NCI-H2107 treated with DMSO at 0.1 percent for 48 hours (cell line): ENCODE measurements around the gene ITPKA.

Experiments
- DNase-seq: peaks from one replicate; lab custom pipeline; 2025; ENCODE audit not compliant: unreplicated experiment; lab: John Stamatoyannopoulos, UW

ITPKA gene

DNA sequence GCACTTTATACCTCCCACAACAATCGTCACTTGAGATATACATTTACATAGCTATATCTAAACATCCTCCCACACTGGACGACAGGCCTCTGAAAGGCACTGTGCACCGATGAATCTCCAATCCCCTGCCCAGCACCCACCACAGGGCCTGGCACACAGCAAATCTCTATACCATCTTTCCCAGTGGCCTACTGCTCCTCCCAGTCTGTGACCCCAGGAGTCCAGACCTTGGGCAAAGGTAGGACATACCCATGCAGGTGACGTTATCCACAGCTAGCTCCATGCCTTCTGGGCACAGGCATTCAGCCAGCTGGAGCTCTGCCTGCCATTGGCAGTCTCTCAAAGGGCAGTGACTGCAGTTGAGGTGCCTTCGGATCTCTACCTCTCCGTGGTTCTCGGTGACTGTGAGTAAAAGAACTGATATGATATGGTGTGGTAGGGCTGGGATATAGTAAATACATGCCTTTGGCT lies 14.2 kb downstream of the ITPKA start:
- no peak for DNase-seq

DNA sequence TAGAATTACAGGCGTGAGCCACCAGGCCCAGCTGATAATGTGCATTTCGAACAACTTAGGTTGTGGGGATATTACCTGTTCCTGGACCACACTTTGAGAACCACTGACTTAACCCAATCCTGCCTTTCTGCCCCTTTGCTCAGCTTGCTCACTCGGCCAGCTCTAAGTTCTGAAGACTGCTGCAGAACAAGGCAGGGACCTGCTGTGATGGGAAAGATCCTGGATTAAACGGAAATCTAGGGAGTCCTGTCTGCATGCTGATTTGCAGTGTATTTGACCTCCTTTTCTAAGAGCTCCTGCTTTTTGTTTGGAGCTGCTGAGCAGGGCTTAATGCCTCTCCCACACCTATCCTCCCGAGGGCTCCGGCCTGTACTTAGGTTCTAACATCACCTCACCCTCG lies 17.1 kb downstream of the ITPKA start:
- no peak for DNase-seq

DNA sequence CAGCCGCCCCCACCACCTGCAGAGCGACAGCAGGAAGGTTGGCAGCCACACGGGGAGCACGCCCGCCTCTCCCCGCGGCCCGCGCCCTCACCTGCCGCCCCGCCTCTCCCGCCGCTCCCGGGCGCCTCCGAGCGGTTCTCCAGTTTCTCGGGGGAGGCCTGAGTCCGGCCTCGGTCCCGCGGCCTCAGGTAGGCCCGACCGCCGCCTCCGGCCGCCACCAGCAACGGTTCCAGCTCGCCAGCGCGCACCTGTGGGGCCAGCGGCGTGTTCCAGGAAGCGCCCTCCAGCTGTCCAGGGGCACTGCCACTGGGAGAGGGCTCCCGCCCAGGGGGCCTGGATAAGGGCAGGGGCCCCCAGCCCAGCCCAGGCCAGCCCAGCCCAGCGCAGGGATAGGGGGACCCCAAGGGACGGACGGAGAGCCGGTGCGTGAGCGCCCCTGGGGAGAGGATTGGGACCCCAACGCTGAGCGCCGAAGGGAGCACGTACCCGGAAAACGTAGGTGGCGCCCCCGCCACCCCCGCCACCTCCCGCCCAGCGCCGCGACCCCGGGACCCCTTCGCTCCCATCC lies 17.7 kb downstream of the ITPKA start:
- no peak for DNase-seq

DNA sequence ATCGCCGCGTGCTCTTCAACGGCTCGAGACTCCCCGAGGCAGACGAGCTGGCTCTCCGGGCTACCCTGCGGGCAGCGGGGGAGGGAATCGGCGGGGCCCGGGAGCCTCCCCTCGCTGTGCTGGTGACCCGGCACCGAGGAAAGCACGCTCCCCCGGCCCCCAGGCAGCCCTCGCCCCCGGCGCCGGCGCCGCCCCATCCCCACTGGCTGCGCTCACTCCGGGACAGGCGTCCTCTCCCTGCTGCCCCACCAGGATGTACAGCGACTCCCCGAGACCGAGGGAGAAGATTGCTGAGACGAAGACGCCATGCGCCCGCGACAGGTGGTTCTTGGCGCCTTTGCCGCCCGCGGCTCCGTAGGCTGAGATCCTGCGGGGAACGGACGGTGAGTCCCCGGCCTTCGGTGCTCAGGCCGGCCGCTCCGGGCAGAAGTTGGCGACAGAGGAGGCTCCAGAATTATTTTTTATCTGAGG lies 18.3 kb downstream of the ITPKA start:
- DNase-seq, result no peak

DNA sequence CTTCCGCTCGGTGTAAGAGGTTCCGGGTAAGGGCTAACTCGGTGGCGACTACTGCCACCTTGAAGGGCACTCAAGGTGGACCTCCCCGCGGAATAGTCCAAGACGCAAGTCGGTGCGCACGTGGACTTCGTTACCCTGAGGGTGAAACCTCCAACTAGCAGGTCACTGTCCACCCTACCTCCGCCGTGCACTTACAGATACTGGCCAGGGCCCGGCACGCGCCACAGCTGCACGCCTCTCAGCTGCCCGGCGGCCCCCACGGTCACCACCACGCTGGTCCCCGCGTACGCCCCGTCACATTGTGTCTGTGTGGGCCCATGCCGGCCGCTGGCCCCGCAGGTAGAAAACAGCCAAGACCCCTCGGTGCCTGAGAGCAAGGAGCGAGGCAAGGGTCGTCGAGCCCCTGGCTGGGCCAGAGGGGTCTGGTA lies 18.9 kb downstream of the ITPKA start:
- DNase-seq, result no peak

DNA sequence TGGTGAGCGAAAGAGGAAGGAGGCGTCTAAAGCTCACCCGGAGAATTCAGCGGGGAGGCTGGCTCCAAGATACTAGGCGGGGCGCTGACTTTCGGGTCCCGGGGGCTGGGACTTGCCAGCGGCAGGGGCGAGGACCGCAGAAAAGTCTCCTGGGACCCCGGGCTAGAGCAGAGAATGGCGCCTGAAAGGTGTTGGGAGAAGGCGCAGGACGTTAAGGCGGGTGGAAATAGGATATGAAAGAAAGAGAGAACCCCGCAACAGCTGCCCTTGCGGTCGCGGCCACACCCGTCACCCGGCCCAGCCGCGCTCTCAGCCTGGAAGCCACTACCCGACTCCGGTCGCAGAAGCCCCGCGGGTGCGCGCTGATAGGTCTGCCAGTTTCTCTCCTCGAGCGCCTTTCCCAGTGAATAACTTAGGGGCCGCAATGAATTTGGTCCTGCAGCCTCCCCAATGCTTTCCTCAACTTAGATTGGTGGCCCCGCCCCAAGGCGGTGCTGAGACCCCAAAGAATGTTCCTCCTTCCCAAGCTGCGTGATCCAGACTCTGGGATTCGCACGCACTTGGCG lies 19.3 kb downstream of the ITPKA start:
- DNase-seq, result no peak

DNA sequence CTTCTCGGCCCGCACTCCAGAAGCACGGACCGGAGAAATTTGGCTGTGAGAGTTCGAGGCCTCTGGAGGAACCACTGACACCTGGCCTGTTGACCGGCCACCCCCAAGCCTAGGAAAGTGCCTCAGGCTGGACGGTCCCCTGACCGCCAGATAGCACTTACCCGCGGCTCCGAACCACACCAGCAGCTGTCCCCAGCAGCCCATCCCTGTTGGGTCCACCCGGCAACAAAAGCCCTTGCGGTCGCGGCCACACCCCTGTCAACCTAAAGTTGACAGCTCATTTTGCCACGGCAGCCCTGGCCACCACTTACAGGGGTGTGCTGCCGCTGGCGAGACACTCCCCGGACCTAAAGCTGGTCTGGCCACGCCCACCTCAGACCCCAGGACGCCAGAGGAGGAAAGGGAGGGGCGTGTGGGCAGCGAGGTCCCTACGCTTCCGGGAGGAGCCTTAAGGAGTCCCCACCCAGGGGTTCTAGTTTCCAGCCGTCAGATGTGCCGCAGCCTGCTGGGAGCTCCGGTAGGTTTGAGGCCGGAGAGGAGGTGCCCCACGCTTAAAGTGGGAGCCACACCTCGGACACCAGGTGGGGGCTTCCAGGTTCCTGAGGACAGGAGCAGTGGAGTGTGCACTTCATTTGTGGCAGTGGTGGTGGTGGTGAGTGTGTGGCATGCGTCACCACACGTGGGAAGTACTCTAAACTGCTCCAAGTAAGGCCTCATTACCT lies 20.0 kb downstream of the ITPKA start, which contains the start of gene LTK:
Gene LTK, minus strand, starts transcription at position 322 of the 722 bp plus-strand sequence. Its CDS starts 118 bp downstream, at position 204.
- DNase-seq, result no peak

DNA sequence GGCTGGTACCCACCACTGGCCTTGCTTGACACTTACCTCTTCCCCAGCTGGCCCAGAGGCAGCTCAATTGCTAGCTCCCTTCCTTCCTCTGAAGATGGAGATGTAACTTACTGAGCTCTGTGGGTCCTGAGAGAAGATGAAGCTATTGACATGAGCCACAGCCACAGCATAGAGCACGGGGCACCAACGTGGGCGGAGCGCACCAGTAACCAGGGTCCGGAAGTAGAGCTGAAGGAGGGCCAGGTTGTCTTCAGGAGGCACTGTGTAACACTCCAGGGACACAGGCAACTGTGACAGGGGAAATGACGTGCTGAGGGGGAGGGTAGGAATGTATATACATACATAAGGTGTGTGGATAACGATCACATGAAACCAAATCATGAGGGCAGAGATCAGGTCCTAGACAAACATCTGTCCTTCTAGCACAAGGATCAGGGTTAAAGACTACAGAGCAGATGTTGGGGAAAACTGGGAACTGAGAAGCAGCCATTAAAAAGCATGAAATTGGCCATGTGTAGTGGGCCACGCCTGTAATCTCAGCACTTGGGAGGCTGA lies 24.3 kb downstream of the ITPKA start:
- no peak for DNase-seq

DNA sequence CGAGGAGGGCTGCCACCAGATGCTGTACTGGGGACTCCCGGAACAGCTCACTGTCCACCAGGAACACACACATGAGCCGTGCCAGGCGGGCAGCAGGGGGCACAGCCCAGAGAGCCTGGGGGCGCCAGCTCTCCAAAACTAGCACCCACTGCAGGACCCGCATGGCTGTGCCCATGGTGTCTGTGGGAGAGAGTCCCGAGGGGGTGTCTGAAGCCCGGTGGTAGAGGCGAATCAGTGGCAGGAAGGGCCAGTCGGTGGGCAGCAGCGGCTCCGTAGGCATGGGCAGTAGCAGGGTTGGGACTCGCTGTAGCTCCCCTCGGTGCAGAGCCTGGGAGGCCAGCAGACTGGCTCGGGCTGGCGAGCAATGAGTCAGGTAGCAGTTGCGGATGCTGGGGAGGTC lies 27.0 kb downstream of the ITPKA start:
- no peak for DNase-seq

DNA sequence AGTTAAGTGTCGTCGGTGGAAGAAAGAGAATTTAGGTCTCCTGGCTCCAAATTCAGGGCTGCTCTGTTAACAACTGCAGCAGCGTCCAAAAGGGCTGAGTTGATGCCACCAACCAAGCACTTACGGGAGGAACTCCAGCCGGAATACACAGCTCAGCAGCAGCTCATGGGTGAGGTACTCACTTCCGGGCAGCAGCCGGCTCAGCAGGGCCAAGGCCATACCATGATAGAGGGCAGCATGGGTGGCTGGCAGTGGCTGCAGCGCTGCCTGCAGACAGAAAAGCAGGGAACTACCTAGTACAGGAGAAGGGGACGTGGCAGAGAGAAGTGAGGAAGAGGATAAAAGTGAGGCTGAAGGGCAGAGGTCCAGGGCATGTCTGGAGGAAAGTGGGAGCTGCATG lies 27.9 kb downstream of the ITPKA start:
- DNase-seq, result no peak

DNA sequence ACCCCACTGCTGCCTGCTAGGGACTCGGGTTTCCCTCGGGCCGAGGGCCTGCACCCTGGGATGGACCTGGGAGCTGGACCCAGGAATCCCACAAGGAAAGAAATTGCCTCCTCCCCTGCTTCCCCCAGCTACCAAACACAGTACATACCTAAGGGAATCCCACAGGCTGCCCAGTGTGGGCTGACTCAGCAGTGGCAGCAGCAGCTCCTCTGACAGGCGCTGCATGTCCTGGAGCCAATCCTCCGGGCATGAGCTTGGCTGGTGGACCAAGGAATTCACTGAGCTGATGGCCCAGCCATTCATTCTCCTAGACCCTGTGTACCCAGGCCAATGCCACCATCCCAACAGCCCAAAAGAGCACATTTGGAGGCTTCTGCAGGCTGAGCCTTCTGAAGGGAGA lies 29.4 kb downstream of the ITPKA start:
- no peak for DNase-seq

DNA sequence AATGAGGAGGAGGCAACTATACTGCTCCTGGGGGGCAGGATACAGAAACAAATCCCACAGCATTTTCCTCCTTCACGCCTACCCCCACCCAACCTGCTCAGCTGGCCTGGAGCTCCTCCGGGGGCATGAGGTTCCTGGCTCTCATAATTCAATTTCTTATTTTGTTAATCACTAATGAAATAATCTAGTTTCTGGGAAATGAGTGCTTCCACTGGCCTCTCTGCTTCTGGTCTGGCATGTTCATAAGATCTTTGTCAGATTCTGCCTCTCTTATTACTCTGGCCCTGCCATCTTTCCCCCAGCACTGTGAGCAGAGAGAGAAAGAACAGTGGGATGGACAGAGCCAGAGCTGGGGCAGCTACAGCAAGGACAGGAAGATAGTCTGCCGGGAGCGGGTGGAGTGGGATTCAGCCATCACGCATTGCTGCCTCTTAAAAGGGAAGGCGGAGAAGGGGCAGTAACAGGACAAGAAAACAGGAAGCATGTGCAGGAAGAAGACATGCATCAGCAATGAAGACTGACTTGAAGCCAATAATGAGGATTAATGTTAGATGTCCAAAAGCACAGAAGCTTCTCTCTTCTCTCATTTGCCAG lies 36.8 kb downstream of the ITPKA start:
- DNase-seq, result no peak

DNA sequence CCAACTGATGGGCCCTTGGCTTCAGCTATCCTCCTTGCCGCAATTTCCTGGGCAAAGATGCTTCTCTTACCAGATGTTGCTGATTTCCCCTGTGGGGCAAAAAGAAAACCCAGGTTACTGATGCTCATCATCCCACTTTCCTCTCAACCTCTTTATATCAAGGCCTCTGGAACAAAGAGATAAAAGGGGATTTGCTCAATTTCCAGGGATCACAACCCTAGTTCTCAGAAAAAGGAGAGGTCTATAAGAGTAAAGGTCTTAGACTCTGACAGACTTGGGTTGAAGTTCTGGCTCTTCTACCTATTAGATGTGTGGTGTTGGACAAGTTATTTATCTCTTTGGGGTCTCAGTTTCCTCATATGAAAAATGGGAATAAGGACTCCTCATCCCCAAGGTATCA lies 41.9 kb downstream of the ITPKA start:
- DNase-seq, result no peak

DNA sequence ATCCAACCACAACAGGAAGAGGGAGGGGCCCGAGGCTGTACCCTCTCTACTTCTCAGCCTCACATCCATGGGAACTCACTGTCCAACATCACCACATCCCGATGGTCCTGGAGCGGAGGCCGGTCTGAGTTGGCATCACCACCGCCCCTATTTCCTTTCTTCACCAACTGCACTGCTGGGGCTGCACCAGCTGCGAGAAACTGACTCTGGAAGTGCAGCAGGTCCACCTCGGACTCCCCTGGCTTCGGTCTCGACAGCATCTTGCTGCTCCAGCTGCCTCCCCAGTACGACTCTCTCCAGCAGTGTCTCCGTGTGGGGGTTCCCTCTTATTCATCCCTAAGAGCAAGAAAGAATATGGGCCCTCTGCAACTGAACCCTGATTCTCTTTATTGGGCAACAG lies 43.2 kb downstream of the ITPKA start:
- DNase-seq, result no peak

DNA sequence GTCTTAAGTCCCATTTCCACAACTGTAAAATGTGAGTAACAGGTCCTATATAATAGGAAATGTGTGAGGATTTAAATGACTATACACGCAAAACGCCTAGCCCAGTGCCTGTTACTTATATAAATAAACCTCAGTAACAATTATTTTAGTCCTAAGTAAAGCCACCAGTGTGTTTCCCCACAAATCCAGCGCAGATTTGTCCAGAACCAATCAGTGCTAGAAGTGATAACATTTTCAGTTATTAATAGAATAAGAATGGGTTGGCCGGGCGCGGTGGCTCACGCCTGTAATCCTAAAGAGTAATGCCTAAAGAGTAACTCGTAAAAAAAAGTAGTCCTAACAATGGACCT lies 49.8 kb downstream of the ITPKA start:
- no peak for DNase-seq

DNA sequence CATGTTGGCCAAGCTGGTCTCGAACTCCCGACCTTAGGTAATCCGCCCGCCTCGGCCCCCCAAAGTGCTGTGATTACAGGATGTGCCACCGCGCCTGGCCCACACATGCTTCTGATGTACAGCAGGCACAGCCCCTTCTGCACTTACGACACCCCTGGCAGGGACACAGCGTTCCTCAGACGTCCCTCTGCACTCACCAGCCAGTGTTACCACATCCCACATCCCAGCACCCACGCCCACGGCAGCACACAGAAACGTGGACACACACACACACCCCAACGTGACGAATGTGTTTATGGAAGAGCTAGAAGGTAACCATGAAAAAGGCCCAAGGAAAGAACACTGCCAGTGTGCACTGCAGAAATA lies 51.0 kb downstream of the ITPKA start:
- no peak for DNase-seq

DNA sequence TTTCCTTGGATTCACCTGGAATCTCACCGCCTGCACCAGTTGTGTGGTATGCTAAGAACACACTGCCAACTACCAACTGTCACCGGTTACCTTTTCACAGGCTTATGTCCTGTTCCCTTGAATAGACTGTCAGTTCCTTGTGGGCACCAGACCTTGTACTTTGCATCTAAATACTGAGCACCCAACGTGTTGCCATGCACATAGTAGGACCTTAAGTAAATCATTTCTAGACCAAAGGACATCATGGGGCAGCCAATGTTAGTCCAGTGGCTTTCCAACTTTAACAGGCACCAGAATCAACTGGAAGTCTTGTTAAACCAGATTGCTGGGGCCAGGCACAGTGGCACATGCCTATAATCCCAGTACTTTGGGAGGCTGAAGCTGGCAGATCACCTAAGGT lies 51.5 kb downstream of the ITPKA start:
- no peak for DNase-seq

DNA sequence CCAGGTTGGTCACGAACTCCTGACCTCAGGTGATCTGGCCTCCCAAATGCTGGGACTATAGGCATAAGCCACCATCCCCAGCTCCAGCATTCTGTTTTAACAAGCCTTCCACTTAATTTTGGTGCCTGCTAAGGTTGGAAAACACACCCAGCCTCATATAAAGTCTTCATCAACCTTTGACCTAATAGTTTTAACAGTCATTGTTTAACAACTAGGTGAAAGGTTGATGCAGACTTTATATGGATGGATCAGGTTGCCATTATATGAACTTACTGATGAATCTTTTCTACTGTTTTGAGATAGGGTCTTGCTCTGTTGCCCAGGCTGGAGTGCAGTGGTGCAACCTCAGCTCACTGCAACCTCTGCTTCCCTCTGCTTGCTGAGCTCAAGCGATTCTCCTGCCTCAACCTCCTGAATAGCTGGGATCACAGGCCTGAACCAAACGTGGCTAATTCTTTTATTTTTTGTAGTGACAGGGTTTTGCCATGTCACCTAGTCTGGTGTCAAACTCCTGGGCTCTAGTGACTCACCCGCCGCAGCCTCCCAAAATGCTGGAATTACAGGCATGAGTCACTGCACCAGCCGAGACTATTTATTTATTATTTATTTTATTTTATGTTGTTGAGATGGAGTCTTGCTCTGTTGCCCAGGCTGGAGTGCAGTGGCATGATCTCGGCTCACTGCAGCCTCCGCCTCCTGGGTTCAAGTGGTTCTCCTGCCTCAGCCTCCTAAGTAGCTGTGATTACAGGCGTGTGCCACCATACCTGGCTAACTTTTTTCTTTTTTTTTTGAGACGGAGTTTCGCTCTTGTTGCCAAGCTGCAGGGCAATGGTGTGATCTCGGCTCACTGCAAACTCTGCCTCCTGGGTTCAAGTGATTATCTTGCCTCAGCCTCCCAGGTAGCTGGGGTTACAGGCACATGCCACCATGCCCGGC lies 53.4 kb downstream of the ITPKA start:
- no peak for DNase-seq

DNA sequence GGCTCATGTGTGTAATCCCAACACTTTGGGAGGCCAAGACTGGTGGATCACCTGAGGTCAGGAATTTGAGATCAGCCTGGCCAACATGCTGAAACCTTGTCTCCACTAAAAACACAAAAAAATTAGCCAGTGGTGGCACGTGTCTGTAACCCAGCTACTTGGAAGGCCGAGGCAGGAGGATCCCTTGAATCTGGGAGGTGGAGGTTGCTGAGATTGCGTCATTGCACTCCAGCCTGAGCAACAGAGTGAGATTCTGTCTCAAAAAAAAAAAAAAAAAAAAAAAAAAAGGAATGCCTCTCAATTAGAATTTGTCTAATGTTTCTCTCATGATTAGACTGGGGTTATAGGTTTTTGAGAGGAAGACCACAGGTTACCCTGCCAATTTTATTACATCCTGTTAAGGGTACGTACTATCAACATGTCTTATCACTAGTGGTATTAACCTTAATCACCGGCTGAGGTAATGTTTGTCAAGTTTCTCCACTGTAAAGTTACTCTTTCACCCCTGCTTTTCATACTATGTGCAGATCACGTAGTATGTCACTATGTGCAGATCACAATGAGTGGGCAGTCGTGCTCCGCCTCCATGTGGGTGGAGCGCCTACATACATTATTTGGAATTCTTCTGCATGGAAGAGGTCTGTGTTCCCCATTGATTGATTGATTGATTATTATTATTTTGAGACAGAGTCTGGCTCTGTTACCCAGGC lies 56.5 kb downstream of the ITPKA start:
- no peak for DNase-seq
